ENCODE measurements around the gene LIPC.

LIPC gene

GRCh38 chr15:58513726-58514336 is 82.0 kb downstream of the LIPC start:
- Histone ChIP-seq H3K27me3 (ENCODE audit: low read depth, low read length) (no peaks in the 10 kb centered on the region), H3K4me1 (ENCODE audit: control insufficient read depth in 1 of 2, insufficient read depth in 2 of 2, low read length in 2 of 2) (no peaks in the 10 kb centered on the region), H3K9me3 (ENCODE audit: control insufficient read depth in 1 of 2, low read length in 2 of 2) (no peaks in the 10 kb centered on the region), H3K4me3 (ENCODE audit: low read depth in 1 of 2, low read length in 2 of 2) (no peak overlapping the region), H3K27ac (ENCODE audit: low read length) (no peak overlapping the region), H3K36me3 (ENCODE audit: control insufficient read depth in 1 of 2, insufficient read depth in 2 of 2, low read length in 2 of 2) (no peaks in the 10 kb centered on the region)

GRCh38 chr15:58515807-58516206 is 84.0 kb downstream of the LIPC start:
- Histone ChIP-seq H3K4me1 (ENCODE audit: control insufficient read depth in 1 of 2, insufficient read depth in 2 of 2, low read length in 2 of 2) (peaks cover 0 to 3% of the 10 kb centered on the region in 2 donors), H3K27me3 (ENCODE audit: low read depth, low read length) (no peaks in the 10 kb centered on the region), H3K36me3 (ENCODE audit: control insufficient read depth in 1 of 2, insufficient read depth in 2 of 2, low read length in 2 of 2) (no peaks in the 10 kb centered on the region), H3K27ac (ENCODE audit: low read length) (no peak overlapping the region), H3K9me3 (ENCODE audit: control insufficient read depth in 1 of 2, low read length in 2 of 2) (no peaks in the 10 kb centered on the region), H3K4me3 (ENCODE audit: low read depth in 1 of 2, low read length in 2 of 2) (no peak overlapping the region)

- no peaks in the 10 kb centered on the region for H3K27me3 ChIP-seq (ENCODE audit: low read depth, low read length)
- no peak overlapping the region for H3K4me3 ChIP-seq (ENCODE audit: low read depth in 1 of 2, low read length in 2 of 2)
- H3K9me3 ChIP-seq (ENCODE audit: control insufficient read depth in 1 of 2, low read length in 2 of 2), result no peaks in the 10 kb centered on the region
- H3K4me1 ChIP-seq (ENCODE audit: control insufficient read depth in 1 of 2, insufficient read depth in 2 of 2, low read length in 2 of 2), result peaks cover 0 to 3% of the 10 kb centered on the region in 2 donors
- H3K36me3 ChIP-seq (ENCODE audit: control insufficient read depth in 1 of 2, insufficient read depth in 2 of 2, low read length in 2 of 2), result no peaks in the 10 kb centered on the region
- no peak overlapping the region for H3K27ac ChIP-seq (ENCODE audit: low read length)
Observed at GRCh38 chr15:58517252-58517681, 85.5 kb downstream of the LIPC start.

DNA sequence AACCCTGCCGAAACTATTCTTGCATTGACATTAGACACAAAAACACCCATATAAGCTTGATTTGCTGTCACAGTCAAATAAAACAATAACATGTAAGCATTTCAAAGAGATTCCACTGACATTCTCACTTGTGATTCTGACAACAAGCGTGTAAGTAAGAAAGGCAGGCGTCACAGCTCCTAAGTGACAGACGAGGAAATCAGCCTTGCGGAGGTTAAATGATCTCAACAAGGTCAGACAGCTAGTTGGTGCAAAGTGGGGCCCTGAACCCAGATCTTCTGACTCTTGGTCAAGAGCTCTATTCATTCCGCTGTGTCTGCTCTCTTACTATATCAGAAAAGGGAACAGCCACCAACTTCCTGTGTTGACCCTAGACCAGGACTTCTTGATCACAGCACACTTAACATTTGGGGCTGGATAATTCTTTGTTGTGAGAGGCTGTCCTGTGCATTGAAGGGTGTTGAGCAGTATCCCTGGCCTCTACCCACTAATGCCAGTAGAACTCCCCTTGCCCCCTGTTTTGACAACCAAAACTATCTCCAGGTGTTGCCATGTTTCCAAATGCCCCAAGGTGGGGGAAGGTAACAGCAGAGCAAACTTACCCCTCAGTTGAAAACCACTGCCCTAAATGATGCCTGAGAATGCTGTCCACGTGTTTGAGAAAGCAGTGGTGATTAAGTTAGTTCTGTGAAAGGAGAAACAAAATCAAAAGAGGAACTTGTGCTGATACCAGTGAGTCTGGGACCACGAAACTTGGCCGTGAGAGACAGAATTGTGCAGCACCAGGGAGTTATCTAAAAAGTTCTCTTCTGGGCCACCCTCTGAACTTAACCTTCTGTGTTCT is 86.1 kb downstream of the LIPC start:
- H3K27me3 ChIP-seq (ENCODE audit: low read depth, low read length), result no peaks in the 10 kb centered on the region
- H3K27ac ChIP-seq (ENCODE audit: low read length), result no peak overlapping the region
- peaks cover 0 to 3% of the 10 kb centered on the region in 2 donors for H3K4me1 ChIP-seq (ENCODE audit: control insufficient read depth in 1 of 2, insufficient read depth in 2 of 2, low read length in 2 of 2)
- no peaks in the 10 kb centered on the region for H3K9me3 ChIP-seq (ENCODE audit: control insufficient read depth in 1 of 2, low read length in 2 of 2)
- H3K36me3 ChIP-seq (ENCODE audit: control insufficient read depth in 1 of 2, insufficient read depth in 2 of 2, low read length in 2 of 2), result no peaks in the 10 kb centered on the region
- no peak overlapping the region for H3K4me3 ChIP-seq (ENCODE audit: low read depth in 1 of 2, low read length in 2 of 2)

- Histone ChIP-seq H3K4me3 (ENCODE audit: low read depth in 1 of 2, low read length in 2 of 2) (no peak overlapping the region), H3K4me1 (ENCODE audit: control insufficient read depth in 1 of 2, insufficient read depth in 2 of 2, low read length in 2 of 2) (peaks cover 0 to 3% of the 10 kb centered on the region in 2 donors), H3K36me3 (ENCODE audit: control insufficient read depth in 1 of 2, insufficient read depth in 2 of 2, low read length in 2 of 2) (no peaks in the 10 kb centered on the region), H3K27me3 (ENCODE audit: low read depth, low read length) (no peaks in the 10 kb centered on the region), H3K27ac (ENCODE audit: low read length) (no peak overlapping the region), H3K9me3 (ENCODE audit: control insufficient read depth in 1 of 2, low read length in 2 of 2) (no peaks in the 10 kb centered on the region)
Observed at GRCh38 chr15:58518626-58519025, 86.8 kb downstream of the LIPC start.

DNA sequence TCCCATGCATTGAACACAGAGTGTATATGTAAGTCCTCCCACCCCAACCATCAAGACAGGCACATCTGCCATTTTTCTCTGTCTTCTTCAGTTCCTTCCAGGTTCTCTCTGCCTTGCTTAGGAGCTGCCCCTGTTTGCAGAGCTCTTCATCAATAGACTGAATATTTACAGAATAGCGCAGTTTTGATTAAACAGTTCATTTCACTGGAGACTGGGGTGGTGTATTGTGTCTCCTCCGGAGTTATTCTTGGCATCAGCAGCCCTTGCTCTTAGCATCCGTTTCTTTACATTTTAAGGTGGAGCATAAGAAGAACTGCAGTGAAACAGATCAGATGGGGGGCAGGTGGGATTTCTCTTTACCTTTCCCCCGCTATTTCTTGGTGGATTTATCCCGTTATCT is 87.7 kb downstream of the LIPC start:
- Histone ChIP-seq H3K9me3 (ENCODE audit: control insufficient read depth in 1 of 2, low read length in 2 of 2) (no peaks in the 10 kb centered on the region), H3K27me3 (ENCODE audit: low read depth, low read length) (no peaks in the 10 kb centered on the region), H3K27ac (ENCODE audit: low read length) (no peak overlapping the region), H3K4me1 (ENCODE audit: control insufficient read depth in 1 of 2, insufficient read depth in 2 of 2, low read length in 2 of 2) (peaks cover 0 to 3% of the 10 kb centered on the region in 2 donors), H3K4me3 (ENCODE audit: low read depth in 1 of 2, low read length in 2 of 2) (no peak overlapping the region), H3K36me3 (ENCODE audit: control insufficient read depth in 1 of 2, insufficient read depth in 2 of 2, low read length in 2 of 2) (no peaks in the 10 kb centered on the region)

- Histone ChIP-seq H3K4me1 (ENCODE audit: control insufficient read depth in 1 of 2, insufficient read depth in 2 of 2, low read length in 2 of 2) (peaks cover 0 to 3% of the 10 kb centered on the region in 2 donors), H3K27me3 (ENCODE audit: low read depth, low read length) (no peaks in the 10 kb centered on the region), H3K9me3 (ENCODE audit: control insufficient read depth in 1 of 2, low read length in 2 of 2) (no peaks in the 10 kb centered on the region), H3K4me3 (ENCODE audit: low read depth in 1 of 2, low read length in 2 of 2) (no peak overlapping the region), H3K36me3 (ENCODE audit: control insufficient read depth in 1 of 2, insufficient read depth in 2 of 2, low read length in 2 of 2) (no peaks in the 10 kb centered on the region), H3K27ac (ENCODE audit: low read length) (no peak overlapping the region)
Observed at GRCh38 chr15:58520464-58520863, 88.7 kb downstream of the LIPC start.

- Histone ChIP-seq H3K4me3 (ENCODE audit: low read depth in 1 of 2, low read length in 2 of 2) (no peak overlapping the region), H3K9me3 (ENCODE audit: control insufficient read depth in 1 of 2, low read length in 2 of 2) (no peaks in the 10 kb centered on the region), H3K27me3 (ENCODE audit: low read depth, low read length) (no peaks in the 10 kb centered on the region), H3K4me1 (ENCODE audit: control insufficient read depth in 1 of 2, insufficient read depth in 2 of 2, low read length in 2 of 2) (peaks cover 0 to 3% of the 10 kb centered on the region in 2 donors), H3K36me3 (ENCODE audit: control insufficient read depth in 1 of 2, insufficient read depth in 2 of 2, low read length in 2 of 2) (no peaks in the 10 kb centered on the region), H3K27ac (ENCODE audit: low read length) (no peak overlapping the region)
Observed at GRCh38 chr15:58520936-58521292, 89.1 kb downstream of the LIPC start.

- Histone ChIP-seq H3K9me3 (ENCODE audit: control insufficient read depth in 1 of 2, low read length in 2 of 2) (no peaks in the 10 kb centered on the region), H3K27me3 (ENCODE audit: low read depth, low read length) (no peaks in the 10 kb centered on the region), H3K4me3 (ENCODE audit: low read depth in 1 of 2, low read length in 2 of 2) (no peak overlapping the region), H3K36me3 (ENCODE audit: control insufficient read depth in 1 of 2, insufficient read depth in 2 of 2, low read length in 2 of 2) (no peaks in the 10 kb centered on the region), H3K27ac (ENCODE audit: low read length) (no peak overlapping the region), H3K4me1 (ENCODE audit: control insufficient read depth in 1 of 2, insufficient read depth in 2 of 2, low read length in 2 of 2) (peaks cover 0 to 3% of the 10 kb centered on the region in 2 donors)
Observed at GRCh38 chr15:58521293-58521991, 89.7 kb downstream of the LIPC start.

GRCh38 chr15:58522391-58522790 is 90.6 kb downstream of the LIPC start:
- no peaks in the 10 kb centered on the region for H3K27me3 ChIP-seq (ENCODE audit: low read depth, low read length)
- no peak overlapping the region for H3K4me3 ChIP-seq (ENCODE audit: low read depth in 1 of 2, low read length in 2 of 2)
- H3K36me3 ChIP-seq (ENCODE audit: control insufficient read depth in 1 of 2, insufficient read depth in 2 of 2, low read length in 2 of 2), result no peaks in the 10 kb centered on the region
- H3K4me1 ChIP-seq (ENCODE audit: control insufficient read depth in 1 of 2, insufficient read depth in 2 of 2, low read length in 2 of 2), result peaks cover 0 to 3% of the 10 kb centered on the region in 2 donors
- no peaks in the 10 kb centered on the region for H3K9me3 ChIP-seq (ENCODE audit: control insufficient read depth in 1 of 2, low read length in 2 of 2)
- H3K27ac ChIP-seq (ENCODE audit: low read length), result no peak overlapping the region

DNA sequence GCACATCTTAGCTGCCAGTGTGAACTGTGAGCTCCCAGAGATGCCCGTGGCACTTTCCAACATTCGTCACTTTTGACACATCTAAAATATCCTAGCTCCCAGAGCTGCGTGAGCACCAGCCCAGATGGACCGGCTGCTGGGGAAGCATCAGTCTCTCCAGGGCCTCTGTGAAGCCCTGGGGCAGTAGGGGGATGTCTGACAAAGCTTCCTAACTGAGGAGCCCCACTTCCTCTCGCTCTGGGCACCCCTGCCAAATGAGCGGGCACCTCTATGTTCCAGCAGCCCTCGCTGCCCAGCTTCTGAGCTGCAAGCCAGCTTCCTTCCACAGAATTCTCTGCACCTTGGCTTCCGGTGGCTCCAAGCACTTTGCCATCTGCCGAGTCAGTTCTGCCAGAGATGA is 91.1 kb downstream of the LIPC start:
- H3K27ac ChIP-seq (ENCODE audit: low read length), result no peak overlapping the region

More for the DNA sequence above, 91.1 kb downstream of the LIPC start:
- Histone ChIP-seq H3K4me3 (ENCODE audit: low read depth in 1 of 2, low read length in 2 of 2) (no peak overlapping the region), H3K4me1 (ENCODE audit: control insufficient read depth in 1 of 2, insufficient read depth in 2 of 2, low read length in 2 of 2) (peaks cover 0 to 3% of the 10 kb centered on the region in 2 donors), H3K27me3 (ENCODE audit: low read depth, low read length) (no peaks in the 10 kb centered on the region), H3K9me3 (ENCODE audit: control insufficient read depth in 1 of 2, low read length in 2 of 2) (no peaks in the 10 kb centered on the region), H3K36me3 (ENCODE audit: control insufficient read depth in 1 of 2, insufficient read depth in 2 of 2, low read length in 2 of 2) (no peaks in the 10 kb centered on the region)
